ENCODE measurements around the gene SLC35C1.

Gene SLC35C1

GRCh38 chr11:45846974-45847910, 42.3 kb downstream of the SLC35C1 start, which contains the start of gene CRY2:
CRY2 (plus strand) TSS chr11:45847475; CDS start chr11:45847491, 16 bp downstream.
- DNase-seq, result peak; percentile 99

- DNase-seq, result no peak
Observed at GRCh38 chr11:45847911-45848316, 43.0 kb downstream of the SLC35C1 start.

DNA sequence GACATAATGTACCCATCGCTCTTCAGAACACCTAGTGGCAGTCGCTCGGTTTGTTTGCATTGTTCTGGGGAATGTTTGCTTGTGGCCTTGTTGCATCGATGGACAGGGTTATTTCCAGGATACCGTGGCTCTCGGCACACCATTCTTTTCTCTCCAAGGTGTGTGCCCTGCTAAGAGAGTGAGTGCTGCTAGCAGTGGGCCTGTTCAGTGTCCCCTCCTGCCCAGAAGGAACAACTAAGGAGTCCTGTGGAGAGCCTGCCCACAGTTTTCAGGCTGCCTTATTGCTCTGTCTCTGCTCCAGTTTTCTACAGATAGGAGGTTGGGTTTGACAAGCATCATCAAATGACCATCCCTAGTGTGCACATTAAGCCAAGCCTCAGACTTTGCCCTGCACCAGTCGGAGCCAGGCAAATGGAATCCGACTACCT, 43.7 kb downstream of the SLC35C1 start:
- DNase-seq, result no peak

GRCh38 chr11:45850446-45850845, 45.5 kb downstream of the SLC35C1 start:
- no peak for DNase-seq

GRCh38 chr11:45851228-45851627, 46.3 kb downstream of the SLC35C1 start:
- DNase-seq, result no peak

DNA sequence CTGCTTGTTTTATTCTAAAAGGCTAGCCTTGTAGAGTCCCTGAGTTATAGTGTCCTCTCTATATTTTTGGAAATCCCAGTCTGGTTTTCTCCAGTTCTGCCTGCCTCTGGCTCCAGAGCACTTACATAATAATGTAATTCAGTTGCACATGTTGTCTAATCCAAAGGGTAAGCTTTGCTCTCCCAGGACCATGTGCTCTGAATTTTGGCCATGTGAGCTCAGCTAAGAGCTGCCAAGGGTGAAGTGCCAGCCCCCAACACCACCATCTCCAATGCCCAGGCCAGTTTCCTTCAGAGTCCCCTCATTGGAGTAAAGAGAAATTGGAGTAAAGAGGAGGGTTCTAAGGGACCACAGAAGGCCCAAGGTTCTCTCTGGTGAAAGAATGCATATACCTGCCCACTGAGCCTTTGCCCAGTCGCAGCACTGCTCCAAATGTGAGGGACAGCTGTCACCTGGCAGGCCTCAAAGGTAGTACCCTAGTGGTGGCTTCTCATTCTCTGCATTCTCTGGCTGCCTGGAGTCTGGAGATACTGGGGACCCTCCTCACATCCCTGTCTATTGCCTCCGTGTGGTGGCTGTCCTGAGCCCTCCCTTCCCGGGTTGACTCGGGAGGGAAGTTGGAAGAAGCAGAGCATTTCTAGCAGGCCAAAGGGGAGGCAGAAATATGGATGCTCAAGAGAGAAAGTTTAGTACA, 47.2 kb downstream of the SLC35C1 start:
- DNase-seq, result no peak

DNA sequence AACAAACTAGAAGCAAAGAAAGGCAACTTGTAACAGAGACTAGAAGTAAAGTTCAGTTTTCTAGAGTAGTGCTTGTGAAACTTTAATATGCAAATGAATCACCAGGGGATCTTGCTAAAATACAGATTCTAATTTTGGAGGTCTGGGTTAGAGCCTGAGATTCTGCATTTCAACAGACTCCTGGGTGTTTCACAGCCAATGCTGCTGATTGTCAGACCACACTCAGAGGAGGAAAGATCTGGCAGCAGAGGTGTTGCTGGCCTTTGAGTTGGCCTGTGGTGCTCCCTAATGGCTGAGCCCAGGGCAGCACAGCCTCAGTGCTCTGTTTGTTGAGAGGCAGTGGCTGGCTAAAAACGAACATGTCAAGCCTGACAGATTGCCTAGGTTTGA, 47.8 kb downstream of the SLC35C1 start:
- no peak for DNase-seq

DNA sequence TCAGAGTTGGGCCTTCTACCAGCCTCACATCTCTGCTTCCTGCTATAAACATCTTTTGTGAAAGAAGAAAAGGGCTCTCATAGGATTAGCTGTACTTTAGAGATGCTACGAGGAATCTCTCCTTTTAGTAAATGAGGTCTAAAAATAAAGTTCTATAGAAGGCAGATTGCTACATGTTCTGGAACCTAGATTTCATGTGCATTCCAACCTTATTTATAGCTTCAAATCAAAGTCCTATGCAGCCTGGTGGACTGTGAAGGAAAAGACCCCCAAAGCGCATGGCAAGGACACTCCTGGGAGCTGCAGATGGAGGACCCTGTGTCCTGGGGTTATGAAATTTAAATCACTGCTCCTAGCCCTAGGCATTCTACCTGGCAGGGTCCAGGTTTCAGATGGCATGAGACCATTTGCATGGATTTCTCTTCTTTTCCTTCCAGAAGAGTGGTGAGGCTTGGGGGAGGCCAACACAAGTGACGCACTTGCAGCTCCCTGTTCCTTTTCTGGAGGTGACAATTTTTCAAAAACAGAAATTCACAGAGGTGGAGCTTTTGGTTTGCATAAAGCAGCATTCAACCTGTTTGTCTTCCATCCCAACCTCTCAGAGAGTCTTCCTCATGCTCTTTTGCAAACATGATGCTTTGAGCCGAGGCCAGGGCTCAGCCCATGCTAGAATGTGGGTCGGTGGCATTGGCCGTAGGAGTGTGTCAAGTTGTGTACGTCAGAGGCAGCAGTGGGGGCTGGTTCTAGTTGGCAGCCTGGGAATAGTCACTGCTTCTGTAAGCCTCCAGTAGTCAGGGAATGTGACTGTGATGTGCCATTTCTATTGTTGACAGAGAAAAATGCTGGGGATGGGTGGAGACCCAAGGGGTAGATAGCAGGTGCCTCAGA, 48.6 kb downstream of the SLC35C1 start:
- DNase-seq, result no peak

DNA sequence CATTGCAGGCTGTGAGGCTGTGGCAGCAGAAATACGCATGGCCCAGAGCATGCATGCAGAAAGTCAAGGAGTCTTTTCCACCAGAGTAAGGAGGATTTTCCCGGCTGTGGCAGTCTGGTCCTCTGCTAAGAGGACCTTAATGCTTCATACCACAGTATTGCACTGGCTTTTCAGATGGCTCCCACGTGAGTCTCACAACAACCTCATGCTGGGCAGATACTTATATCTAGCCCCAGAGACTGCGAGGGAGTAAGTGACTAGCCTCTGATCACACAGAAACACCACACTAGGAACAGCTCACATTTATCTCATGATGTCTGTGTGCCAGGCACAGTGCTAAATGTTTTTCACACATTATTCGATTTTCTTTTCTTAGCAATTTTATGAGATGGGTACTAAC, 50.4 kb downstream of the SLC35C1 start:
- no peak for DNase-seq

DNA sequence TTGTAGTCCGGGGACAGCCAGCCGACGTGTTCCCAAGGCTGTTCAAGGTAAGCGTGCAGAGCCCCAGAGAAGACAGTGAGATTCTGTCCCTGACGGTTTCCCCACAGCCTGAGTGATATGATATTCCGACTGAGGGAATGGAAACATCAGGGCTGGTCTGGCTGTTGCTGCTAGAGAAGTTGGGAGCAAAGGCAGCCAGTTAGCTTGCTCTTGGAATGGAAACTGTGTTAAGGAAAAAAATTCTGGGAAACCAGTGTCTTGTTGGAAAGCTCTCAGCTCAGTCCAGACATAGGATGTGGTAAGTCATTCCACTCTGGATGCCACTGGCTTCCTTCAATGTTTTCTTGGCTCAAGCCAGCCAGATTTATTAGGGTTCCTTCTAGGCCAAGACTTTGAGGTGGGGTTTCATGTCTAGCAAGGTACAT, 51.1 kb downstream of the SLC35C1 start:
- no peak for DNase-seq

GRCh38 chr11:45857961-45858474, 53.1 kb downstream of the SLC35C1 start:
- DNase-seq, result peak; percentile 19

DNA sequence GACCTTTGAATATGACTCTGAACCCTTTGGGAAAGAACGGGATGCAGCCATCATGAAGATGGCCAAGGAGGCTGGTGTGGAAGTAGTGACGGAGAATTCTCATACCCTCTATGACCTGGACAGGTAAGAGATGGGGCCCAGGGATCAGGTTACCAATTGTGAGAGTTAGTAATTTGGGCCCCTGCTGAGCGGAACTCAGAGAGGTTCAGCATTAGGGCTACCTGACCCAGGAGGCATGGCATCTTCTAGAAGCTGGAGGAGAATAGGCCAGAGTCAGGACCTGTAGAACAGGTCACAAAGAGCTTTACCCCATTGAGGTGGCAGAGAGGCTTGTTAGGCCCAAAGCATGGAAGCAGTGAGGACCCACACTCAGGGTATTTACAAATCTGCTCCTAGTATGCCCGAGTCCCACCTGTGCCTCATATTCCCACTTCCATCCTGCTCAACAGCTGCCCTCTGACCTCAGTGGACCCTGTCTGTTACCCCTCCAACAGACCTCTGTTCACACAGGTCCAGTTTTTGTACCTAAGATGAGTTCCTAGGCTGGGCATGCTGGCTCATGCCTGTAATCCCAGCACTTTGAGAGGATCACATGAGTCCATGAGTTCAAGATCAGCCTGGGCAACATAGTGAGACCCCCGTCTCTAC, 53.9 kb downstream of the SLC35C1 start:
- DNase-seq, result no peak

- DNase-seq, result peak; percentile 77
Observed at GRCh38 chr11:45859661-45860140, 54.8 kb downstream of the SLC35C1 start.

- no peak for DNase-seq
Observed at GRCh38 chr11:45860348-45860747, 55.4 kb downstream of the SLC35C1 start.

GRCh38 chr11:45860764-45861510, 56.0 kb downstream of the SLC35C1 start:
- no peak for DNase-seq
